HG03095 (cell line): ENCODE measurements around the gene SUSD1.
"Not testable (repeated sequence)": the region's sequence is repeated elsewhere in the genome, so short reads cannot be mapped to it uniquely, and the experiment has no call there.

ENCODE experiments used
- ATAC-seq: cut with Tn5 transposase; IDR thresholded peaks from one replicate; pipeline ENCODE4 v1.9.1; 2021; ENCODE audit warnings: moderate library complexity; ENCODE audit not compliant: unreplicated experiment

Gene SUSD1

GRCh38 chr9:112174965-112175795 is at the start of gene SUSD1:
Gene SUSD1 (minus strand): TSS chr9:112175297. CDS start chr9:112175235, 62 bp downstream.
- ATAC-seq: peak; percentile 48

DNA sequence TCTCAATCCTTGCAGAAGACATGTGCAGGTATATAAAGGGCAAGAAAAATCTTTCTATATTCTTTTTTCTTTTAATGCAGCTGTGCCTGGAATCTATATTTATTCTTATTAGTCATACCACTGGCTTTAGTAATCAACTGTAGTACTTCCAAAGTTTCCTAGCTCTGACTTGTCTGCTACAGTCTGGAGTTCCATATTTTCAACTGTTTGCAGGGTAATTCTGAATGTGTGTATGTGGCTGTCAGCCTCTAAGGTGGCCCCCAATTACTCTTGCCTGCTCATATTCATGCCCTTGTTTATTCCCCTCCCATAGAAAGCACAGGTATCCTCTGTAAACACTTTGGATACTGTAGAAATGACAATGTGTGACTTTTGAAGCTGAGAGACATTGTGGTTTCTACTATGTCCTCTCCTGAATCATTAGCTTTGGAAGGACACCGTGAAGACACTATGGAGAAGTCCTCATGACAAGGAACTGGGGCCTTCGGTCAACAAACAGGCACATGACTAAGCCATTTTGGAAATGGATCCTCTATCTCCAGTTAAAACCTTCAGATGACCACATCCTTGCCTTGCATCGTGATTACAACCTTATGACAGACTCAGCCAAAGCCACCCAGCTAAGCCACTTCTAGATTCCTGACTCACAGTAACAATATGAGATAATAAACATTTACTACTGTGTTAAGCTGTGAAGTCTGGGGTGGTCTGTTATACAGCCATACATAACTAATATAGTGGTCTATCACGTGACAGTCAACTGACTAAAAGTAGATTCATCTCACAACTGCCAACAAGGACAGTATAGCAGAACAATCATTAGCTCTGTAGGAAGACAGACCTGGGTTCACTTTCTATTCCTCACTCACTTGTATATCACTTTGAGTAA is 49.5 kb upstream of the SUSD1 start:
- ATAC-seq: no peak

DNA sequence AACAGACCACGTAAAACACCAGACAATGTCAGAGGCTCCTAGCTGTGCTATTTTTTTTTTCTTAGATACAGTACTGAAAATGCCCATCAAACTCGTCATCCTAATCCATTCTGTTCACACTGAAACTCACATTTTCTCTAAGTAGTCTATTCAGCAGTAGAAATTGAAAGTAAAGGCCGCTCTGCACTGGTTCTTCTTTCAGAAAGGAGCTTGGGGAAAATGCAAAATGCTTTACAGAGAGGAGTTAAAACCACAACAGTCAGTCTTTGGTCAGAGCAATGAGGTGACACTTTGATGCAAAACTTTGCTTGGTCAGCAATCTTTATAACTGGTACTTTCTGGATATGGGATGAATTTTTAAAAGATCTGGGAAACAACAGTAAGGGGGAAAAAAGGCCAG is 43.8 kb upstream of the SUSD1 start:
- peak; percentile 89 for ATAC-seq

DNA sequence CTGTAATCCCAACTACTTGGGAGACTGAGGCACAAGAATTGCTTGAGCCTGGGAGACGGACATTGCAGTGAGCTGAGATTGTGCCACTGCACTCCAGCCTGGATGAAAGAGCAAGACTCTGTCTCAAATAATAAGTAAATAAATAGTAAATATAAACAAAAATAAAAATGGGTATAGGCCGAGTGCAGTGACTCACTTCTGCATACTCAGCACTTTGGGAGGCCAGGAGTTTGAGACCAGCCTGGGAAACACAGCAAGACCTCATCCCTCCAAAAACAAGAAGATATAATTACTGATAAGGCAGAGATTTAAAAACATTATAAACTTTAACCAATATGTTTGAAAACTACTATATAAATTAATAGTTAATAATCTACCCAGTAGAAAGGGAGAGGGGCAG is 37.8 kb upstream of the SUSD1 start:
- no peak for ATAC-seq

- no peak for ATAC-seq
Measured at GRCh38 chr9:112207451-112207850, 32.4 kb upstream of the SUSD1 start.

DNA sequence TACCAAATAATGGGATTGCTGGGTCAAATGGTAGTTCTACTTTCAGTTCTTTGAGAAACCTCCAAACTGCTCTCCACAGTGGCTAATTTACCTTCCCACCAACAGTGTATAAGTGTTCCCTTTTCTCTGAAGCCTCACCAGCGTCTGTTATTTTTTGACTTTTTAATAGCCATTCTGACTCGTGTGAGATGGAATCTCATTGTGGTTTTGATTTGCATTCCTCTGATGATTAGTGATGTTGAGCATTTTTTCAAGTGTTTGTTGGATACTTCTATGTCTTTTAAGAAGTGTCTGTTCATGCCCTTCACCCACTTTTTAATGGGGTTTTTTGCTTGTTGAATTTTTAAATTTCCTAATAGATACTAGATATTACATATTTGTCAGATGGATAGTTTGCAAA is 28.4 kb upstream of the SUSD1 start:
- ATAC-seq: no peak

DNA sequence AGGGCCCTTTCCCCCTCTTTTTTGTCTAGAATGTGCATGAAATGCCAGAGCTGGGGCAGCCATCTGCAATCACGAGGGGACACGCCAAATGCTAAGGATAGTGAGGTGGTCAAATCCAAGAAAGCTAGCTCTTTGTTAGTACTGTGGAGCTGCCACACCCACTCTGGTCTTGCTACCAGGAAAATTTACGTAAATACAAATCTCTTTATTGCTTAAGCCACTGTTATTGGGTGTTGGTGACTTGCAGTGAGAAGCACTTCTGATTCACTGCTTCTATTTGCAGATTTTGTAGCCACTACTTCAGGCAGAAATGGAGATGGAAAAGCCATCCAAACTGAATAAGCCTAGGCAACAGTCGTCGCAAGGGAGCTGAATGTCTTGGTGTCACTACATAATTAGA is 25.6 kb upstream of the SUSD1 start:
- ATAC-seq: no peak

- ATAC-seq: no peak
Measured at GRCh38 chr9:112198646-112199045, 23.5 kb upstream of the SUSD1 start.

DNA sequence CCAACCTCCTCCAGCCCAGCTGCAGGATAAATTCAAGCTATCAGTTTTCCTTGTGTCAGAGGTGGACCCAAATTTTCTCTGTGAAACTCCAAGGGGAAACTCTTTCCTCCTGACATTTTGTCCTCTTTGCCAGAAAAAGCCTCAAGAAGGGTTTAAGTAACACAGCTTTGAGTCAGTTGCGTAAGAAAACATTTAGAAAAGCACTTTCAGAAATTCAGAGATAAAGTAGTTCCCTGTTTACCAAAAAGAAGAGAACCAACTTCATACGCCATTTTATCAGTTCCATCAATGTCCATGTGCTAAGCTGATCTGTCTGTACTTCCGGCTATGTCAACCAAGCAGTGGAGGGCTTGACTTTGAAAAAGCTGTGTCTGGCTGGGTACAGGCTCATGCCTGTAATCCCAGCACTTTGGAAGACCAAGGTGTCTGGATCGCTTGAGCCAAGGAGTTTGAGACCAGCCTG is 19.9 kb upstream of the SUSD1 start:
- ATAC-seq: no peak

DNA sequence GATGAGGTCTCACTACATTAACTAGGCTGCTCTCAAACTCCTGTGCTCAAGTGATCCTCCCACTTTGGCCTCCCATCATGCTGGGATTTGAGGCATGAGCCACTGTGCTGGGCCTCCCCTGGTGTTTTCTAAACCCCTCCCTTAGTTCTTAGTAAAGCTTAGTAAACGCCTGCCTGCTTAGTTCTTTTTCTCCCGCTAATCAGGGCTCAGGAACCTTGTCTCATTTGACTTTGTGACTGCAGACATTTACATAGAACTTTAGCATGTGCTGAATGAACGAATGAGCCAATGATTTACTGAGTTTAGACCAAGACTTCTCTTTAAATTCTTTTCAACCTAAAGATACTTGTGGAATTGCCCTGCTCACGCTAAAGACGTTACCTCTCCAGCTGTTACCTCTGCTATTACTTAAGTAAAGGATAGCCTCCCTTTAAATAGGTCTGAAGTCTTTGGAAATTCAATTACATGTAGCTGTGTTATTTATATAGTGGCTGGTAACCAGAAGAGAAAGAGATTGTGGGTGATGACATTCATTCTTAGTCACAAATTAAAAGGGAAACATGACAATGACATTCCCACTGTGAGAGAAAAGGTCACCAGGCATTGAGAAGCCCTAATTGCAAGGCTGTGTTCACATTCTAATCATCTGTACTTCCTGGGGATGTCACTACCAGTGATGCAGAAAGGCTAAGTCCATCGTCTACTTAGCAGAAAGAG is 18.6 kb upstream of the SUSD1 start:
- no peak for ATAC-seq

GRCh38 chr9:112190320-112190719 is 15.2 kb upstream of the SUSD1 start:
- ATAC-seq: not testable (repeated sequence)

DNA sequence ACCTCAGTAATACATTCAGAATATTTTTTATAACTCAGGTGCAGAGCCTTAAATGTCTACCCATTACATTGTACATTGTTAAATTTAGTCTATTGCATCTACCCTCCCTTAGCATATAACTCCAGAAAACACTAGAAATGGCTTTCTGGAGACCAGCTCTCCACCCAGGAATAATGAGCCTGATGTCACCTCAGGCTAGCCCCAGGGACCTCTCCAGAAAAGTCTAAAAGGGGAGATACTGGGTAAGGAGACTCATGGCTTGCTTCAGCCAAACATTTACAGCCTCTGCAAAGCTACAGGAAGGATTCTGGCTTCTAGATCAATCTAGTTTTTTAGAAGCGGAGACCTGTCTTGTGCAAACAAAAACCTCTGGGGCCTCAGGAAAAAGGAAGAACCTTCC is 13.8 kb upstream of the SUSD1 start:
- no peak for ATAC-seq

GRCh38 chr9:112187404-112187803 is 12.3 kb upstream of the SUSD1 start:
- ATAC-seq: no peak

GRCh38 chr9:112186695-112187094 is 11.6 kb upstream of the SUSD1 start:
- no peak for ATAC-seq

DNA sequence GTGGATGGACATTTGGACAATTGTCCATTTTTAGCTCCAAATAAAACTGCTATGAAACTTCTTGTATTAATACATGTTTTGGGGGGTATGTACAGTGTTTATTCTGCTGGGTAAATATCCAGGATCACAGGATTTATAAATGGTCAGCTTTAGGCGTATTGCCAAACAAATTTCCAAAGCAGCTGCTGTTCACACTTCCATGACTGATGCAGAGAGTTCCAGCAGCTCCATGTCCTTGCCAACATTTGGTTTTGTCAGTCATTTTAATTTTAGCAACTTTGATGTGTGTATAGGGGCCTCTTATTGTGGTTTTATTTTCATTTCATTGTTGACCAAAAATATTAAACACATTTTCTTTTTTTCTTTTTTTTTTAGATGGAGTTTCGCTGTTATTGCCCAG is 9.8 kb upstream of the SUSD1 start:
- no peak for ATAC-seq

DNA sequence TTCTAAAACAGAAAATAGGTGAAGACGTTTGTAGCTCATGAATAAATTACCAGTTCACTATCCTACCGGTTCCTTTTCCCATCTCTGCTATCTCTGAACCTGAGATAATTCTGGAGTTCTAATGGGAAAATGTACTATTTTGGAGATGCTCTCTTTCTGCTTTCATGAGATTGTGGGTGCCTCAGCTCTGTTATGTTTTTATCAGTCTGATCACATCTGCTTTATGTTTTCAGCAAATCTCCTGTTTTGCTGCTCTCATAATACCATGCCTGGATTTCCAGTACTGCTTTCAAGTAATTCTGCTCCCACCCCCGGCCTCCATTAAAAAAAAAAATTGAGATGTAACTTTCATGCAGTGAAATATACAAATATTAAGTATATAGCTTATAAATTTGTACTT is 9.1 kb upstream of the SUSD1 start:
- ATAC-seq: no peak

DNA sequence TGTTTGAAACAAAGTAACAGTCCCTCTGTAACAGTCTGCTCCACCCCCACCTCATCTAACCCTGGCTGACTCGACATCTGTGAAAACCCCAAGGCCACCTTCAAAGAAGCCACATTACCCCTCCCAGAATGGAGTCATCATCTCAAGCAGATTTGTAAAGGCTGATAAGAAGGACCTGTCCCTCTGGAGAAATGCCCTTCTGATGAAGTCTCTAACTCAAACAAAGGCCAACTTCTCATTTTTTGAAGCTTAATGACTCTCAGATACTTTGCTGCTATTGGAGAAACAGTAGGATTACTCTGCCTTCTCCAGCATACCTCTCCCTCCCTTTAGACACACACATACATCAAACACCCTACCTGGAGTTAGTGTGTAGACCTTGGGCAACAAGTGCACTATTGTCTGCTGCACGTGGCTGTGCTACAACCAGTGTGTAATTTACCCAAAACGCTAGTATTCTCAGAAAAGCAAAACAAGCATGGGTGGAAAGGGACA is 5.3 kb upstream of the SUSD1 start:
- ATAC-seq: no peak

- ATAC-seq: no peak
Measured at GRCh38 chr9:112179816-112180215, 4.7 kb upstream of the SUSD1 start.

GRCh38 chr9:112176524-112176923 is 1.4 kb upstream of the SUSD1 start:
- no peak for ATAC-seq

DNA sequence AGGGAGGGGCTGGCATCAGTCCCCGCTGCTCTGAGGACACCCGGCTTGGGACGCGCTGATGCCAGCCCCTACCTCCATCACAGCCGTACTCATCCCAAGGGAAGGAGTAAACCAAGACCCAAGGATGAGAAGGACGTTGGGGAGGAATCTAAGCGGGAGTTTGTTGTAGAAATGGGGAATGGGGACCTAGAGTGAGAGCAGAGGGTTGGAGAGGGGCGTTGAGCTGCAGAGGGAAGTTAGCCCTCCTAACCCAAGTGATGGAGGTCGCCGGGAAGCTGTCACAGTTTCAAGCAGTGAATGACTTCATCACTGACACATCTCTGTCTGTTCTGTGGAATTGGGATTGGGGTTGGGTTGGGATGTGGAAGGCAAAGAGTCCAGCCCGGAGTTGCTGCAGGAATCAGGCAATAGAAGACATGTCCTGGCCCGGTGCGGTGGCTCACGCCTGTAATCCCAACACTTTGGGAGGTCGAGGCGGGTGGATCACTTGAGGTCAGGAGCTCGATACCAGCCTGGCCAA is 759 bp upstream of the SUSD1 start:
- no peak for ATAC-seq
